ENCODE measurements around the gene CTNS.

DNA sequence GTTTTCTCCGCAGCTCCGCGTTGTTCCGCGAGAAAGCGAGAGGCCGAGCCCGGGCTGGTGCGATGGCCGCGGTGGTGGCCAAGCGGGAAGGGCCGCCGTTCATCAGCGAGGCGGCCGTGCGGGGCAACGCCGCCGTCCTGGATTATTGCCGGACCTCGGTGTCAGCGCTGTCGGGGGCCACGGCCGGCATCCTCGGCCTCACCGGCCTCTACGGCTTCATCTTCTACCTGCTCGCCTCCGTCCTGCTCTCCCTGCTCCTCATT lies 32.5 kb downstream of the CTNS start:
- no peak for TF ChIP-seq POLR2A (IDR thresholded peaks at IDR 0.05)
- TF ChIP-seq, protein P1, sequence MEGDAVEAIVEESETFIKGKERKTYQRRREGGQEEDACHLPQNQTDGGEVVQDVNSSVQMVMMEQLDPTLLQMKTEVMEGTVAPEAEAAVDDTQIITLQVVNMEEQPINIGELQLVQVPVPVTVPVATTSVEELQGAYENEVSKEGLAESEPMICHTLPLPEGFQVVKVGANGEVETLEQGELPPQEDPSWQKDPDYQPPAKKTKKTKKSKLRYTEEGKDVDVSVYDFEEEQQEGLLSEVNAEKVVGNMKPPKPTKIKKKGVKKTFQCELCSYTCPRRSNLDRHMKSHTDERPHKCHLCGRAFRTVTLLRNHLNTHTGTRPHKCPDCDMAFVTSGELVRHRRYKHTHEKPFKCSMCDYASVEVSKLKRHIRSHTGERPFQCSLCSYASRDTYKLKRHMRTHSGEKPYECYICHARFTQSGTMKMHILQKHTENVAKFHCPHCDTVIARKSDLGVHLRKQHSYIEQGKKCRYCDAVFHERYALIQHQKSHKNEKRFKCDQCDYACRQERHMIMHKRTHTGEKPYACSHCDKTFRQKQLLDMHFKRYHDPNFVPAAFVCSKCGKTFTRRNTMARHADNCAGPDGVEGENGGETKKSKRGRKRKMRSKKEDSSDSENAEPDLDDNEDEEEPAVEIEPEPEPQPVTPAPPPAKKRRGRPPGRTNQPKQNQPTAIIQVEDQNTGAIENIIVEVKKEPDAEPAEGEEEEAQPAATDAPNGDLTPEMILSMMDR (IDR thresholded peaks at IDR 0.05) = no peak

All from vagina (tissue), 2 donors.